K562 (cell line): Measurements from ENCODE around the gene DPP10. TPM values are rescaled to one million over a fixed set of nuclear protein-coding genes. Genes with fewer than 3 reads are reported as not detected.

Experiments
- ATAC-seq: fragments of 200-7000 bp; cut with Tn5 transposase; 3 replicates; pipeline ENCODE4 v1.9.1; 2020; ENCODE audit warnings: moderate library complexity
- BruUV-seq: library from RNA; stranded (reverse); fragments of 400-500 nt; replicated peaks from 2 replicates; lab custom pipeline; 2021; lab: Mats Ljungman, UMichigan
- CTCF ChIA-PET: fragments of 300-600 bp; formaldehyde crosslinking; extraction: SDS; loops from one replicate; lab custom pipeline; 2021; ENCODE audit warnings: low intra/inter-chr PET ratio; lab: Yijun Ruan, JAX
- POLR2A ChIA-PET: fragments of 300-600, 350-650 bp; sonication (Branson Sonifier 250); formaldehyde crosslinking; extraction: SDS; loops from one replicate; lab custom pipeline; 2021; ENCODE audit warnings: antibody characterized with exemption, inconsistent platforms; lab: Yijun Ruan, JAX
- DNase-seq, 4 experiments: peaks; one replicate each; pipeline versions ENCODE4 v3.0.0 to v3.0.0-alpha.2; 2011 to 2018; ENCODE audit warnings: low spot score in 3 of 4, mixed read lengths in 3 of 4; ENCODE audit errors: extremely low read depth in 1 of 4
- FAIRE-seq: peaks from 2 replicates; lab custom pipeline; 2011; peaks lifted over from hg19 to GRCh38; lab: Jason Lieb, UNC
- H2AFZ ChIP-seq: 2 replicates; pipeline ENCODE4 v1.6.0; 2011; ENCODE audit warnings: low read depth, low read length, control low read depth, inconsistent platforms
- H3K27ac ChIP-seq: fragments of 200-600 bp; 3 replicates; pipeline ENCODE4 v1.8.0; 2011; ENCODE audit warnings: low read depth, mild to moderate bottlenecking, control low read depth, inconsistent platforms, low read length, moderate library complexity, mixed read lengths; ENCODE audit errors: extremely low read depth
- H3K27me3 ChIP-seq, 2 experiments: fragments of 300-600 bp in 1 of 2; 2 replicates in 1 of 2; 3 replicates in 1 of 2; pipeline versions ENCODE4 v1.6.0 to v1.8.0; 2011; ENCODE audit warnings: inconsistent platforms in 2 of 2, low read length in 2 of 2, mild to moderate bottlenecking in 1 of 2, mixed read lengths in 1 of 2, moderate library complexity in 1 of 2; ENCODE audit not compliant: control insufficient read depth in 2 of 2, insufficient read depth in 2 of 2
- H3K36me3 ChIP-seq: fragments of 300-600 bp; 3 replicates; pipeline ENCODE4 v1.8.0; 2011; ENCODE audit warnings: mild to moderate bottlenecking, low read length, inconsistent platforms; ENCODE audit not compliant: control insufficient read depth, insufficient read depth
- H3K4me1 ChIP-seq, 2 experiments: fragments of 200-600 bp in 1 of 2; replicated peaks in 1 of 2; 2 replicates in 1 of 2; 3 replicates in 1 of 2; pipeline versions ENCODE4 v1.5.1 to v1.8.0; 2011; ENCODE audit warnings: inconsistent platforms in 2 of 2, low read length in 2 of 2, mild to moderate bottlenecking in 1 of 2, mixed read lengths in 1 of 2, moderate library complexity in 1 of 2; ENCODE audit not compliant: control insufficient read depth in 2 of 2, insufficient read depth in 2 of 2
- H3K4me2 ChIP-seq: 2 replicates; pipeline ENCODE4 v1.6.1; 2011; ENCODE audit warnings: low read length, control low read depth, inconsistent platforms, mixed read lengths; ENCODE audit not compliant: insufficient read depth
- H3K4me3 ChIP-seq: fragments of 200-600 bp; sonication (generic), shearing (Covaris generic); 2 replicates; pipeline ENCODE4 v1.5.1; 2016; ENCODE audit warnings: control low read depth, inconsistent platforms
- H3K79me2 ChIP-seq: fragments of 200-600 bp; 3 replicates; pipeline ENCODE4 v1.8.0; 2011; ENCODE audit warnings: low read length, inconsistent platforms; ENCODE audit not compliant: control insufficient read depth, insufficient read depth
- H3K9ac ChIP-seq, 2 experiments: 2 replicates each; pipeline versions ENCODE4 v1.6.0 to v1.6.1; 2011; ENCODE audit warnings: low read depth in 2 of 2, low read length in 2 of 2, control low read depth in 1 of 2, inconsistent platforms in 1 of 2, mild to moderate bottlenecking in 1 of 2, mixed read lengths in 1 of 2; ENCODE audit not compliant: insufficient read depth in 1 of 2
- H3K9me1 ChIP-seq: one replicate; pipeline ENCODE4 v1.6.0; 2011; ENCODE audit warnings: inconsistent platforms, mild to moderate bottlenecking, low read length, moderate library complexity; ENCODE audit not compliant: control insufficient read depth, insufficient read depth
- H3K9me3 ChIP-seq: replicated peaks from 2 replicates; pipeline ENCODE4 v1.5.1; 2011; ENCODE audit warnings: low read depth, low read length, inconsistent platforms; ENCODE audit not compliant: control insufficient read depth, insufficient read depth
- H4K20me1 ChIP-seq: replicated peaks from 2 replicates; pipeline ENCODE4 v1.6.1; 2011; ENCODE audit warnings: low read length, inconsistent platforms, mixed read lengths; ENCODE audit not compliant: control insufficient read depth, insufficient read depth
- CBX2 ChIP-seq: fragments of 200-600 bp; sonication (generic); IDR thresholded peaks from one replicate; pipeline ENCODE4 v1.6.1; 2012; ENCODE audit warnings: mild to moderate bottlenecking, low read length, inconsistent platforms; ENCODE audit not compliant: insufficient read depth, poor library complexity, severe bottlenecking
- CCNT2 ChIP-seq: IDR thresholded peaks from 2 replicates; pipeline ENCODE4 v1.6.1; 2011; ENCODE audit warnings: borderline replicate concordance, low read depth, mild to moderate bottlenecking, moderate library complexity, mixed read lengths, low read length; ENCODE audit not compliant: insufficient read length; ENCODE audit errors: extremely low read depth
- ILK ChIP-seq: fragments of 450-650 bp; IDR thresholded peaks from 2 replicates; pipeline ENCODE4 v1.6.1; 2016; ENCODE audit warnings: missing genetic modification characterization, low read depth, mild to moderate bottlenecking, missing compliant biosample characterization, moderate library complexity, borderline replicate concordance
- KLF6 ChIP-seq: fragments of 250-450 bp; sonication (Bioruptor Pico); IDR thresholded peaks from 2 replicates; pipeline ENCODE4 v1.4.0; 2020; ENCODE audit warnings: mild to moderate bottlenecking, moderate library complexity, borderline replicate concordance
- MCM3 ChIP-seq: fragments of 450-650 bp; IDR thresholded peaks from 2 replicates; pipeline ENCODE4 v1.6.1; 2016
- MCM5 ChIP-seq: fragments of 450-650 bp; IDR thresholded peaks from 2 replicates; pipeline ENCODE4 v1.6.1; 2016; ENCODE audit warnings: low read depth
- MEF2A ChIP-seq: IDR thresholded peaks from 2 replicates; pipeline ENCODE4 v1.6.1; 2011; ENCODE audit warnings: low read depth, mild to moderate bottlenecking, low read length, moderate library complexity; ENCODE audit not compliant: control insufficient read depth
- PTRF ChIP-seq: fragments of 450-650 bp; IDR thresholded peaks from 2 replicates; pipeline ENCODE4 v1.6.1; 2016; ENCODE audit warnings: mild to moderate bottlenecking, missing genetic modification characterization, missing compliant biosample characterization
- RFX7 ChIP-seq: fragments of 250-450 bp; sonication (Bioruptor Pico); IDR thresholded peaks from 2 replicates; pipeline ENCODE4 v1.5.1; 2021; ENCODE audit warnings: mild to moderate bottlenecking
- TBL1XR1 ChIP-seq, 2 experiments: IDR thresholded peaks; 2 replicates each; pipeline ENCODE4 v1.6.1; 2012; ENCODE audit warnings: improper control_type of control experiment in 2 of 2, low read length in 2 of 2, mild to moderate bottlenecking in 1 of 2
- ZFP30 ChIP-seq: fragments of 250-450 bp; sonication (Bioruptor Pico); IDR thresholded peaks from 2 replicates; pipeline ENCODE4 v1.8.0; 2022; ENCODE audit warnings: moderate library complexity, mild to moderate bottlenecking, inconsistent platforms, borderline replicate concordance
- ZKSCAN1 ChIP-seq: fragments of 150-350 bp; IDR thresholded peaks from 2 replicates; pipeline ENCODE4 v1.6.1; 2016; ENCODE audit warnings: low read depth, low read length
- ZNF253 ChIP-seq: fragments of 250-450 bp; sonication (Bioruptor Pico); conservative IDR thresholded peaks from 2 replicates; pipeline ENCODE4 v1.6.1; 2021; ENCODE audit warnings: mild to moderate bottlenecking
- ZNF778 ChIP-seq: fragments of 450-650 bp; formaldehyde crosslinking; IDR thresholded peaks from 2 replicates; pipeline ENCODE4 v1.4.0; 2020; ENCODE audit warnings: mild to moderate bottlenecking, moderate library complexity
- ZNF780A ChIP-seq: fragments of 250-450 bp; sonication (Bioruptor Pico); IDR thresholded peaks from 2 replicates; pipeline ENCODE4 v1.5.0; 2021; ENCODE audit warnings: mild to moderate bottlenecking
- WGBS: fragments of 100-300 bp; shearing (Covaris generic); methylation state at CpG from one replicate; pipeline ENCODE4 v1.1.6; 2016; ENCODE audit warnings: low coverage, mixed read lengths; ENCODE audit not compliant: insufficient coverage; ENCODE audit errors: missing lambda C conversion rate; 5-methylcytosine and 5-hydroxymethylcytosine counted together
- in situ Hi-C: fragments of 300-500 bp; cut with MboI; formaldehyde crosslinking; loops from 4 replicates; pipeline ENCODE4 v1.15.0; 2018; ENCODE audit warnings: inconsistent platforms, mixed read lengths
- intact Hi-C: fragments of 100-400 bp; cut with micrococcal nuclease; formaldehyde crosslinking; loops from 2 replicates; pipeline ENCODE4 v1.14.2; 2022
- polyA plus RNA-seq, 8 experiments: library from polyadenylated mRNA; depleted of rRNA in 4 of 8; stranded (reverse) in 5 of 8; unstranded in 3 of 8; fragments of >200 nt; fragmentation: Nextera tagmentation in 2 of 8; fragmentation: Illumina TruSeq in 1 of 8; extraction: Ambion mirVana in 2 of 8; extraction: Trizol in 1 of 8; gene quantifications; 2 replicates each; pipeline versions ENCODE4 v1.2.1 to v1.2.3, GENCODE V29; 2011 to 2014; ENCODE audit warnings: inconsistent platforms in 1 of 8, missing spikeins in 1 of 8
- total RNA-seq, 7 experiments: library from RNA; depleted of rRNA in 6 of 7; stranded (reverse); fragments of >200 nt in 6 of 7; fragmentation: Illumina TruSeq in 2 of 7; extraction: Trizol in 2 of 7; gene quantifications; 2 replicates each; pipeline versions ENCODE4 v1.2.1 to v1.2.3, GENCODE V29; 2011 to 2021; ENCODE audit warnings: low replicate concordance in 1 of 7
- TF ChIP-seq, protein P1 (sequence below): IDR thresholded peaks from 3 replicates; pipeline ENCODE4 v1.6.1; 2011; ENCODE audit warnings: borderline replicate concordance, mild to moderate bottlenecking, moderate library complexity; ENCODE audit not compliant: insufficient read length; ENCODE audit errors: extremely low read depth

DPP10 gene
- total and polyA plus RNA-seq, 9 of the 15 experiments (the other 6 are each of a cell fraction or from before 2014, with no cell fraction given), result not detected

DNA sequence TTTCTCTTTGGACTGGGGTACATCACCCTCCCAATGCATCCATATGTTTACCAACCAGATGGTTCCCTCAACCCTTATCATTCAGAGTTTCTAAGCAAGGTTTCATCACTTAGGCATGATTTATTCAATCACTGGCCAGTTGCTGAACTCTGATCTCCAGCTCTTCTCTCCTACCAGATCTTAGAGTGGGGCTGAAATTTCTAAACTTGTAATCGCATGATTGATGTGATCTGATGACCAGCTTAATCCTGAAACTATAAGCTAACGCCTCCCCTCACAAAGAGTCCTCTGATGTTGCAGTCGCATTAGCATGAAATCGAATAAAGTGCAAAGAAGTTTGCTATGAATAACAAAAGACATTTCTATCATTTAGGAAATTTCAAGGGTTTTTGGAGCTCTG is 1082.0 kb downstream of the DPP10 start:
- no peak for FAIRE-seq
- intact Hi-C loops (no loop called here), in situ Hi-C loops (no loop called here)
- Histone ChIP-seq H3K27ac (no peak overlapping the region), H3K9ac (no peak overlapping the region), H3K79me2 (no peaks in the 10 kb centered on the region), H4K20me1 (no peaks in the 10 kb centered on the region), H3K9me3 (no peaks in the 10 kb centered on the region), H3K9me1 (no peaks in the 10 kb centered on the region), H3K4me2 (no peak overlapping the region), H3K4me3 (no peak overlapping the region), H2AFZ (no peak overlapping the region), H3K4me1 (no peaks in the 10 kb centered on the region), H3K36me3 (no peaks in the 10 kb centered on the region), H3K27me3 (no peaks in the 10 kb centered on the region)
- DNase-seq, result no peak
- ChIA-PET POLR2A (no interaction called here), CTCF (no interaction called here)
- no peak for ATAC-seq
- BruUV-seq, result no TSS peak
- TF ChIP-seq TBL1XR1 (IDR thresholded peaks at IDR 0.05; ENCODE audit: low read length in 2 of 2) (no peak), PTRF (tag) (no peak), MCM5 (no peak), RFX7 (CRISPR knock-in tag) (no peak), ZNF253 (CRISPR knock-in tag) (no peak), KLF6 (CRISPR knock-in tag) (no peak), ZNF778 (CRISPR knock-in tag) (no peak), ILK (no peak)
- WGBS, result 2% methylated on average over 4 of the region's 4 CpGs

DNA sequence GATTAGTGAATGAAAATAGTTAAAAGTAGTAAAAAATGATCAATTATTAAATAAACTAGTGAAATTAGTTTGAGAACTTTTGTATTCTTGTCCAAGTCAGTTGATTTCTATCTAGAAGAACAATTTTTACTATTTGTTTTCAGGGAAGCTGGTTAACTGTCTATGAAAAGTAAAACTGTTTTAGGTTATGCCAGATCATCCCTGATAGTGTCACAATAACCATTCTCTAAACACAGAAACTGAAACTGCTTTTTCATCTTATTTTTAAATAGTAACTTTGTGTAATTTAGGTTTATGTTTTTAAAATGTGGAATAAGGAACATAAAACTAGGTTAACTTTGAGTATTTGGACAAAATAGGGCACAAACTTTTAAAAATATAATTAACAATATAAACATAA is 1087.2 kb downstream of the DPP10 start:
- Histone ChIP-seq H3K36me3 (no peaks in the 10 kb centered on the region), H3K9me1 (no peaks in the 10 kb centered on the region), H3K9me3 (no peaks in the 10 kb centered on the region), H3K4me3 (no peak overlapping the region), H2AFZ (no peak overlapping the region), H4K20me1 (no peaks in the 10 kb centered on the region), H3K9ac (no peak overlapping the region), H3K27ac (no peak overlapping the region), H3K4me2 (no peak overlapping the region), H3K4me1 (no peaks in the 10 kb centered on the region), H3K27me3 (no peaks in the 10 kb centered on the region), H3K79me2 (no peaks in the 10 kb centered on the region)
- ChIA-PET POLR2A (no interaction called here), CTCF (no interaction called here)
- no peak for FAIRE-seq
- in situ Hi-C loops, result no loop called here
- intact Hi-C loops, result no loop called here
- no TSS peak for BruUV-seq
- ATAC-seq, result no peak
- DNase-seq, result no peak
- no peak for TF ChIP-seq CCNT2
- no peak for TF ChIP-seq ZKSCAN1
- TF ChIP-seq MCM3, result no peak
- TF ChIP-seq, protein P1, sequence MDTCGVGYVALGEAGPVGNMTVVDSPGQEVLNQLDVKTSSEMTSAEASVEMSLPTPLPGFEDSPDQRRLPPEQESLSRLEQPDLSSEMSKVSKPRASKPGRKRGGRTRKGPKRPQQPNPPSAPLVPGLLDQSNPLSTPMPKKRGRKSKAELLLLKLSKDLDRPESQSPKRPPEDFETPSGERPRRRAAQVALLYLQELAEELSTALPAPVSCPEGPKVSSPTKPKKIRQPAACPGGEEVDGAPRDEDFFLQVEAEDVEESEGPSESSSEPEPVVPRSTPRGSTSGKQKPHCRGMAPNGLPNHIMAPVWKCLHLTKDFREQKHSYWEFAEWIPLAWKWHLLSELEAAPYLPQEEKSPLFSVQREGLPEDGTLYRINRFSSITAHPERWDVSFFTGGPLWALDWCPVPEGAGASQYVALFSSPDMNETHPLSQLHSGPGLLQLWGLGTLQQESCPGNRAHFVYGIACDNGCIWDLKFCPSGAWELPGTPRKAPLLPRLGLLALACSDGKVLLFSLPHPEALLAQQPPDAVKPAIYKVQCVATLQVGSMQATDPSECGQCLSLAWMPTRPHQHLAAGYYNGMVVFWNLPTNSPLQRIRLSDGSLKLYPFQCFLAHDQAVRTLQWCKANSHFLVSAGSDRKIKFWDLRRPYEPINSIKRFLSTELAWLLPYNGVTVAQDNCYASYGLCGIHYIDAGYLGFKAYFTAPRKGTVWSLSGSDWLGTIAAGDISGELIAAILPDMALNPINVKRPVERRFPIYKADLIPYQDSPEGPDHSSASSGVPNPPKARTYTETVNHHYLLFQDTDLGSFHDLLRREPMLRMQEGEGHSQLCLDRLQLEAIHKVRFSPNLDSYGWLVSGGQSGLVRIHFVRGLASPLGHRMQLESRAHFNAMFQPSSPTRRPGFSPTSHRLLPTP, result no peak
- TF ChIP-seq ZFP30, result no peak
- no peak for TF ChIP-seq ZNF780A (CRISPR knock-in tag)
- no peak for TF ChIP-seq MEF2A
- no peak for TF ChIP-seq CBX2
